ENCODE data around the gene MMP8.

The MMP8 gene

DNA sequence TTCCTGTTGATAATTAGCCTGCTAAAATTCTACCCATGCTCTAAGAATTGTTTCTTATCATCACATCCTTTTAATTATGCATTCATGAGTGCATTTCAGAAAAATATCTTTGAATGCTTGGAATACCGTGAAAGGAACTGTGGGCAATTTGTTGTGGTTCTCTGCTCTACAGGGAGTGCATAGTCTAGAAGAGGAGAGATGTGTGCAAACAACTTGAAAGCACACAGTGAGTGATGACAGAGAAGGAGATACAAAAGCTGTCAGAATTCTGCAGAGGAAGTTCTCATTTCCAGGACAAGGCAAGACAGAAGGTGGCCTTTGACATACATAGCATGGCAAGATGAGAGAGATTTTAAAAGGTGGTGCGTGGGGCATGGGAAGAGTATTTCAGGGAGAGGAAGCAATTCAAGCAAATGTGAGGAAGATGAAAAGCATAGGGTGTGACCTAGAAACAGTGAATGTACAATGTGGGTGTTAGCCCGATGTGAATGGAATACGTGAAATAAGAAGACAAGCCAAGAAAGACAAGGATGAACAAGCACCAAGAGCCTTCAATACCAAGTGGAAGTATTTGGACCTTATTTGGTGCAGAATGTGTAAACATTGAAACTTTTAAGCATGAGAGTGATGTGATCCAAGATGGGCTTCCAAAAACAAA, 5.0 kb downstream of the MMP8 start:
- no peak for DNase-seq

DNA sequence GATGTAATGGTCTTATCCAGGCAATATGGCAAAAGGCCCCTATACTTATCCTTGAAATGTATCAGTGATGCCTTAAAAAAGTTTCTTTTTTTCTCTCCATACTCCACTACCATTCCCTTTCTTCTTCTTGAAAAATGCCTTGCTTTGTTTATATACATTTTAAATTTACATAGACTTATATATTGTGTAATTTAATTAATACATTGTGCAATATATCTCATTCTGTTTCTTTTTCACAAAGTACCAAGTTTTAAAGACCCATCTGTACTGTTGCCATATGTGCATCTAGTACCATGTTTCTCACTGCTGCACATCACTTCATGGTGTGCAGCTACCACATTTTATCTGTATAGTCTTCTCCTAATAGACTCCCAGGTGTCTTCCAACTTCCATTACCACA, 7.5 kb downstream of the MMP8 start:
- no peak for DNase-seq

DNA sequence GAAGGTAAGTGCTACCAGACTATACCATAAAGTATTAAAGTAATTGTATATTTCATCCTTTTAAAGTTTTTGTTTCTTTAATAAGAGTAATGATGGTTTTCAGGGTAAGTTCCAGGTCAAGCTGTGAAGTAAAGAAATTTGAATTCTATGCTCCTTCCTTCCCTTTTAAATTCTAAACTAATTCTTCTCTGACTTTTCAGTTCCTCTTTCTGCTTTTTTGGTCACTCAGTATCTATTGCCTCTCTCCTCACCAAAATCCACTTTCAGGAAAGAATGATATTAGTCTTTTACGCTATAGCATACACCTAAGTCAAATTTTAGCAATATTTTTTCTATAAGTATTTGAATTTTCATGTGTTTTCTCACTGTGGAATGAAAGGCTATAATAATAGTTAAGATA, 8.2 kb downstream of the MMP8 start:
- DNase-seq = no peak

DNA sequence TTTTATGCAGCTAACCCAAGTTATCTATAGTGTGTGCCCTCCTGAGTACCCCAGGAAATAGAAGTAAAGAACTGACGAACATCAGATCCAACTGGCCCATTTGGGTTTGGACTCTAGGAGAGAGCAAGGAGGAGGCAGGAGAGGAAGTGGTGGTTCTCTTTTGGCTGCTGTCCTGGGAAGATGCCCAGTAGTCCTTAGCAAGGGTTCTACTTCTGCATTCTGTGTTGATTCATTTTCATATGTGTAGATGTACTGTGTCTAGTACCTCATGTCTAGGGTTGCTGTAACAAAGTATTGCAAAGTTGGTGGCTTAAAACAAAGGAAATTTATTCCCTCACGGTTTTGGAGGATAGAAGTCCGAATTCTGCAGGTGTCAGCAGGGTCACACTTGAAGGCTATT, 12.6 kb downstream of the MMP8 start:
- DNase-seq = no peak

DNA sequence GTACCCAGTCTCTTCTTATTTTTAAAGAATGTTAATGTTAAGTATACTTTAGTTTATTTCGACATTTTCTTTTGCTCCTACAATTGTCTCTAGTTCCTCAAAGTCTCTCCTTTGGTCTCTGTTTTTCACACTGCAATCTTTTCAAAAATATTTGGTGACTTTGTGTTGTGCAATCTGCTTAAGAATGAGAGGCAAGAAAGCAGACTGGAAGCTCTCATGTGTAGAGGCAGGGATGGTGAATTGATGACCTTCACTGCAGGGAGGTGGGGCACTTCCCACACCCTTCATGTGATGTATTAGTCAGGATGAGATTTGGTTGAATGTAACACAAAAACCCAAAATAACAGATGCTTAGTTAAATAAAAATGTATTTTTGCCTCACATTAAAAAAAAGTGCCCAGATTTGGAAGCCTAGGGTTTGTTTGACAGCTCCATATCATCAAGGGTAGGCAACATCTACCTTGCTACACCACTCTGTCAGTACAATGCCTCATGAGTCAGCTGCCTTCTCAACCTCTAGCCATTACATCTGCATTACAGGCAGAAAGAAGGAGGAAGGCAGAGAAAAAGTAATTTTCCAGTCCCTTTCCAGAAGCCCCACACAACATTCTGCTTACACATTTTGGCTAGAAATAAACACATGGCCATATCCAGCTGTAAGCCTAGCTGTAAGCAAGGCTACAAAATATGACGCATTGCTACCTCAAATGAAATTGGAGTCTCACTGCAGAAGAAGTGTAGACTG, 15.4 kb downstream of the MMP8 start:
- no peak for DNase-seq

DNA sequence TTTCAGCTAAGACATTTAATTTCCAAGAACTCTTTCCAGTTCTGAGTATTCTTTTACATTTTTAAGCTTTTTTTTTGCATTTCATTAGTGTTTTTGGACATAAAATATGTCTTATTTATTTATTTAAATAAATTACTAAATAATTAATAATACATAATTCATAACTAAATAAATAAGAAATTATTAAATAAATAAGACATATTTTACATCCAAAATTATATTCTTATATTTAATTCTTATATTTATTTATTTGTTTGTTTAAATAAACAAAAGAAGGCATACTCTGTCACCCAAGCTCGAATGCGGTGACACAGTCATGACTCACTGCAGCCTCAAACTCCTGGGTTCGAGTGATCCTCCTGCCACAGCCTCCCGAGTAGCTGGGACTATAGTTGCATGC, 16.1 kb downstream of the MMP8 start:
- DNase-seq = no peak

DNA sequence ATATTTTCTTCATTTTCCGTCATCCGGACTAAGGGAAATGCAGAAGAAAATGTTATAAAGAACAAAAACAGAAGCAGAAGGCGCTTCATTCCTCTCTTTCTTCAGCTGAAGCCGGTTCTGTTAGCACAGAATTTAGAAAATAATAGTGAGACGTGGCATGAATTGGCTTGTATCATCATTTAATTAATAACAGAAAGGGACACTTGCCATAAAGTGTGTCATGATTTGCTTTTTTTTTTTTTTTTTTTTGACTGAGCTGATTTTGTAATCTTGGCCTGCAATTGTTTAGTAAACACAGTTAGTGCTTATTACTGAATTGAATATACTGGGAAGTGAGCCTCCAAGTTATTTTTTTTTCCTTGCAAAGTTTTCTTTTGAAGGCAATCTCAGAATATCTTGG, 19.1 kb downstream of the MMP8 start, which contains the start of gene MMP27:
MMP27 (minus strand) TSS at position 144 of the 400 bp plus-strand sequence; CDS start at position 89, 55 bp downstream.
- no peak for DNase-seq

DNA sequence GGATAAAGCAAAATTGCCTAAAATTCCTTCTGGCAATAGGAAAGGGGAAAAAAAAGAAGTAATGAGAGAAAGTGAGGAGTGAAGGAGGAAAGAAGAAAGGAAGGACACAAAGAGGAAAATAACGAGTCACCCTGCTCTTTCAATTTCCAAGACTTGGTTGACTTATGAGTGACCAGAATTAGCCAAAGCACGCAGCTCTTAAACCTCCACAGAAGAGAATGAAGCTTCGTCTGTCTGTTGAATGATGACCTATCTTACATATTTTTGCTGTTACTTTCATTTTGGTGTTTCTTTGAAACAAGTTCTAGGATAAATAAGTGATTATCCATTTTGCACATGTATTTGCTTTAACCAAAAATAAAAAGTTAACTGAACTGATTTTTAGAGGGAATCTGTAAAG, 19.9 kb downstream of the MMP8 start:
- DNase-seq = no peak

DNA sequence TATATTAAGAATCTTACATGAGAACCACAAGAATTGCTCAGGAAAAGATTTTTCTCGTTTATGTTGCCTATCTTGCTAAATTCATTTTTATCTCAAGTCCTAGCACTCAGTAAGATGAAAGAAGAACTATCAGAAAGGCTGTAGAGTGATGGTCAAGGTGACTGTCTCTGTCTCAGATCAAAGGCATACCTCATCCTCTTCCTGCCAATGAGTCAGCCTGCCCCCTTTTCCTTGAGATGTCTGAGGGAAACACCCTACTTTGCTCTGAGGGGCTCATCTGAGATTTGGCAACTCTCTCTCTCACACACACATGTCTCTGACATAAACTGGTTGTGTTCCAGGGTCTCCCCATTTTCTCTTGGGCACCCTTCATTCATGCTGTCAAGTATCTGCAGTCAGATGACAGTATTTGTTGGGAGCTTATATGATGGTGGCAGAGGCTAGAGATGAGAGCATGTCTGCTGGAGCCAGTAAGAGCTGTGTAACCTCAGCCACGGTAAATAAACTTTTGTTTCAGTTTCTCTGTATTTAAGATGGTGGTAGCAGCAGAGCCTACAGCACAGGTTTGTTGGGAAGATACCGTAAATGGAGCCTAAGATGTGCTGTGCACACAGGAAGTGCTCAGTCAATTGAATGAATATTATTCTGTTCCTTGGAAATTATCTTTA, 20.8 kb downstream of the MMP8 start:
- no peak for DNase-seq

DNA sequence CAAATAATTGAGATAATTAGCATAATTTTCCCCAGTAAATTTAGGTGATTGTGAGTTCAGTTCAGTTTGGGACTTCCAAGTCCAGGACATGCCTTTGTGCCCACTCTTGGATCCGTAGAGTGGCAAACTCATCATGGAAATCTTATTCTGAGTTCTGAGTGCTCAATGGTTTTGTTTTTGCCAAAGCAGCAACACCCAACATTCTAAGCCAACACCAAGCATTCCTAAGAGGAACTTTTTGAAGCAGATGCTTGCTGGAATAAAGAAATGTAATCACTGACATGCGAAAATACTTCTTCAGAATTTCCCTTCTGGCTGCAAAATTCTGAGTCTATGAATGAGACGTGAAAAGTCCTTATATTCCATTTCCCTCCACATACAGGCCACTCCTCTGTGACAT, 29.6 kb downstream of the MMP8 start:
- DNase-seq = no peak

DNA sequence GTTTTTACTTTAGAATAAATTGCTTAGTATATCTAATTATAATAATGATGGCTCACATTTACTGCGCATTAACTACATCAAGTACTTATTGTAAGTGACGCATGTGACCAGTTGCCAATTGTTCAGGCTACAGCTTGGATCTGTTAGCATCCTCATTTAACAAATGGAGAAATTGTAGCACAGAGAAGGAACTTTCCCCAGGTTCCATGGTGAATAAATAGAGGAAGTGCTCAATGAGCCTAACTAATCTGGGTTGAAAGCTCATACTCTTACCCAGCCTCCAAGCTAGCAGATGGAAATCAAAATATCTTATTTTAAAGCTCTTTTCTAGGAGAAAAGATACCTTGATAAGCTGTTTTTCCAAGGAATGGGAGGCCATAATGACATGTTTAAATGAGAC, 39.0 kb downstream of the MMP8 start:
- DNase-seq = no peak

DNA sequence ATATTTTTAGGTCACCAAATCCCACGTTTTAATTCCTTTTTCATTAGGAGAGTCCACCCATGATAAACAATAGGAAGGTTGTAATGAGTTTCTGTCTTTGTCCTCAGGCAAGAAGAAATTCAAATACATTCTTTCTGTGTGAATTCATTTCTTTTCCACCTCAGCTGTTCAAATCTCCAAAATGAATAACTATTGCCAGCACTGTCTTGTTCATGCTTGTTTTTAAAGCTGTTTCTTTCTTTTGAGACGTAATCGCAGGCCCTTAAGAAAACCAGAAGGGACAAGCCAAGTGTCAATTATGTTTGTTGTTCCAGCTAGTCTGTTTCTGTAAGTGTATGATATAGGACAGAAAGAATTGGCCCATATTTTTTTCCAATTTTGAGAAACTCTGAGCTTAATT, 39.4 kb downstream of the MMP8 start:
- no peak for DNase-seq

DNA sequence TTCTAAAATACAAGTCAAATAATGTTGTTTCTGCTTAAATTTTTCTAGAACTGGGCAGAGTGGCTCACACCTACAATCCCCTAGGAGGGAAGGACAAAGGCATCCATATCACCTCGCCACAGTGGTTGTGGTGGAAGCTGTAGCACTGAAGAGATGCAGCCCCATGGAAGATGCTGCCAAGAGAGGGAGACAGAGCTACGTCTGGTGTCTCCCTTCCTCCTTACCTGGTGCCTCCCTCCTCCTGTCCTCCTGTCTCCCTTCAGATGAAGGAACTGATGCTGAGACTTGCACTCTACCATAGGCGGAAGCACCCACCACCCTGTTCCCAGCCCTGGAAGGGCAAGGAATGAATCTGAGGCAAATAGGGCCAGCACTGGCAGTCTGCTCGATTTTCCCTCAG, 41.5 kb downstream of the MMP8 start:
- no peak for DNase-seq

DNA sequence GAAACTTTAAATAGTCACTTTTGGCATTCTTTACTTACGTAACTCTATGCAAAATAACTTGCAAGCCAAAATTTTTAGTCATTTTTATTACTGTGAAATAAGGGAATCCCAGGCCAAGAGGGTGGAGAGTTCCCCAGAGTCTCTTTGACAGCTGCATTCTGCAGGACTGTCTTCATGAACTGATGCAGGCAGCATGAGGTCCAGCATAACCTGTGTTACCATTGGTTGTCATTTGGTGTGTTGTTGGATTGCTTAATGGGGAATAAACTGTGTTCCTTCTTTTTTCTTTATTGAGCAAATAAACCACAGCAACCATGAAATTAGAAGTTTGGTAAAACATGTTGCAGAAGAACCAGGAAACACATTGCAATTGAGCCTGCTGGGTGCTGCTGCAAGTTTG, 43.8 kb downstream of the MMP8 start:
- DNase-seq = no peak

DNA sequence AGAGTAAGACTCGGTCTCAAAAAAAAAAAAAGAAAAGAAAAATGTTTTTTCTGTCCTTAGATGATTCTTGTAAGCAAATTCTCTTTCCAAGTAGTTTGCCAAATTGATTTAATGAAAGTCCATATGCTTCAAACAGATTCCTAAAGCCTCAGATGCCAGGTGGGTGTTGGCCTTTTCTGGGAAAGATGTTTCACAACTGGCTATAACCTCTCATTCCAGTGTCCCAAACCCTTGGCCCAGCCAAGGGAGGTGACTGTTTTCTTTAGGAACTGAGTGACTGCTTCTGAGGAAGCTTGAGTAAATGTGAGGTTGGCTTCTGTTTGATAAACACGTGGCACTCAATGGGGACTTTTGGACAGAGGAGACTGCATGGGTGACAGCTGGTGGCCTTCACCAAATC, 46.7 kb downstream of the MMP8 start:
- DNase-seq = no peak

DNA sequence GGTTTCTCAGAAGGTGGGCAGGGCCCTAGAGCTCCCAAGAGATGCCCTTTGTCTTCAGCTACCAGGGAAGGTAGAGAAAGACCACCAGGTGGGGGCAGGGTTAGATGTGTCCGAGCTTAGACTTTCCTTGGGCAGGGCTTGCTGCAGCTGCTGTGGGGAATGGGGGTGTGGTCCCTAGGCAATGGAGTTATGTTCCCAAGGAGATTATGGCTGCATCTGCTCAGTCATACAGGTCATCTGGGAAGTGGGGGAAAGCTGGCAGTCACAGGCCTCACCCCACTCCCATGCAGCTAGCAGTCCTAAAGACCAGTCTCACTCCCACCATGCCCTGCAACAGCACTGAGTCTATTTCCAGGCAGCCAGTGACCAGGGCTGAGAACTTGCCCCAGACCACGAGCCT, 48.7 kb downstream of the MMP8 start:
- no peak for DNase-seq

DNA sequence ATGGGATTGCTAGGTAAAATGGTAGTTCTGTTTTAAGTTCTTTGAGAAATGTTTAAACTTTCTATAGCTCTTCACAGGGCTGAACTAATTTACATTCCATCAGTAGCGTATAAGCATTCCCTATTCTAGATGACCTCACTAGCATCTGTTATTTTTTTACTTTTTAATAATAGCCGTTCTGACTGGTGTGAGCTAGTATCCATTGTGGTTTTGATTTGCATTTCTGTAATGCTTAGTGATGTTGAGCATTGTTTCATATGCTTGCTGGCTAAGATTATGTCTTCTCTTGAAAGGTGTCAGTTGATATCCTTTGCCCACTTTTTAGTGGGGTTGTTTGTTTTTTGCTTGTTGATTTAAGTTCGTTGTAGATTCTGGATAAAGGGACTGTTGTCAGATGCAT, 55.1 kb downstream of the MMP8 start:
- DNase-seq = no peak

DNA sequence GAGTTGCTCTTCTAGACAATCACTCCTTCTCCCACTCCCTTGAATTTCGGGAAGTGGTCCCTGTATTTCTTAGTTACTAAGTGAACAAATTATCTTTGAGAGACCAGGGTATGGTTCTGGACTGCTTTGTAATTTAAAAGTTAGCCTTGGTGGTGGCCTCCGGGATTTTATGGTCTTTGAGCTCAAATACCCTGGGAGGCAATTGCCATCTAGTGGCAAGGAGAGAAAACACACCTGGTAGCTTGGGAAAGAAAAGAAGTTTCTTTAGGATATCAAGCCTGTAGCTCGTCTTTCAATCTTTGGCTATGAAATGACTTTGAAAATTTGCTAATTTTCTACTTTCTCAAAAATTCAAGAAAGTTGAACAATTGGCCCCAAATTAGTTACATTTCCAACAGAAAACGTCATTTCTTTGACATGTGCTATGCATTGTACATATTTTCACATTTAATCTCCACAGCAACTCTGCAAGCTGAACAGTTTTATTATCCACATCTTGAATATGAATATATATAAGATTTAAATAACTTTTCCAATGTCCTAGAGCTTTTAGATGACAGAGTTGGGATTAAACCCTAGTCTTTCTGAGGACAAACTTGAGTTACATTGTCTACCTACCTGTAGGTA, 58.3 kb downstream of the MMP8 start:
- DNase-seq = peak; percentile 46

DNA sequence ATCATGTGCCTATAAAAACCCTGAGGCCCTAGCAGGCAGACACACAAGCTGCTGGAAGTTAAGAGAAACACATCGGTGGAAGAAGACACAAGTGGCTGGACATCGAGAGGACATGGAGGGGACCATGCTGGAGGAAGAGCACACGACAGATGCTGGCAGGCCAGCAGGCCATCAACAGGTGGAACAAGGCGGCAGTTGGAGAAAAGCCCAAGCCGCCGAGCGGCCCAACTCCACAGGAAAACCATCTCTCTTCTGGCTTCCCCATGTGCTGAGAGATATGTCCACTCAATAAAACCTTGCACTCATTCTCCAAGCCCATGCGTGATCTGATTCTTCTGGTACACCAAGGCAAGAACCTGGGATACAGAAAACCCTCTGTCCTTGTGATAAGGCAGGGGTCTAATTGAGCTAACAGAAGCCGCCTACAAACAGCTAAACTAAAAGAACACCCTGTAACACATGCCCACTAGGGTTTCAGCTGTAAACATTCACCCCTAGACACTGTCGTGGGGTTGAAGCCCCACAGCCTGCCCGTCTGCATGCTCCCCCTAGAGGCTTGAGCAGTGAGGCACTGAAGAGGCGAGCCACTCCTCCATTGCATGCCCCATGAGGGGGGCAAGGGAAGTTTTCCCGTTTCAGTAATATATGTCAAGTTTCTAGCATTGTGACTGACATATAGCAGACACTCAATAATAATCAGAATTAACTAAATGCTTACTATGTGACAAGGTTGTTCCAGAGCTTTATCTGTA, 60.6 kb downstream of the MMP8 start:
- peak; percentile 17 for DNase-seq

DNA sequence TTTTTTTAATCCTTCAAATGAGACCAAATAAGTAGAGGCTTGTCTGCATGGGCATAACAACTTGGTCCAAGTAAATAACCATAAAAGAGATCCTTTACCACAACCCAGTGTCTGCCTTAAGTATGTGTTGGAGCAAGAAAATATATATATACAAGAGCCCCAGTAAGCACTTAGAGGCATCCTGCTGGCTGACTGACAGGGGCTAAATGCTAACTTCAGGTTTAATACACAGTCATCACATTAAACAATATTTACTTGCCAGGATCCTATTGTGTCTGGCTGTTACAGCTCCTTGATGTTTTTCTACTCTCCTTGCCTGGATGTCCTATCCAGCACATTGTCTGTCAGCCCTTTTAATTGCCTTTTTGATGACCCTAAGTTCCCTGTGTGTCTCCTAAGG, 62.1 kb downstream of the MMP8 start:
- no peak for DNase-seq

All from RPMI8226 (cell line).